GM19240 (cell line): ENCODE measurements around the gene KPNA3.
"Not testable (repeated sequence)": the region's sequence is repeated elsewhere in the genome, so short reads cannot be mapped to it uniquely, and the experiment has no call there.

Source experiments
- DNase-seq: peaks from one replicate; pipeline ENCODE4 v3.0.0; 2011; ENCODE audit warnings: low spot score; ENCODE audit not compliant: insufficient read length

The KPNA3 gene

GRCh38 chr13:49810567-49811526 is 18.4 kb upstream of the KPNA3 start:
- DNase-seq = no peak

DNA sequence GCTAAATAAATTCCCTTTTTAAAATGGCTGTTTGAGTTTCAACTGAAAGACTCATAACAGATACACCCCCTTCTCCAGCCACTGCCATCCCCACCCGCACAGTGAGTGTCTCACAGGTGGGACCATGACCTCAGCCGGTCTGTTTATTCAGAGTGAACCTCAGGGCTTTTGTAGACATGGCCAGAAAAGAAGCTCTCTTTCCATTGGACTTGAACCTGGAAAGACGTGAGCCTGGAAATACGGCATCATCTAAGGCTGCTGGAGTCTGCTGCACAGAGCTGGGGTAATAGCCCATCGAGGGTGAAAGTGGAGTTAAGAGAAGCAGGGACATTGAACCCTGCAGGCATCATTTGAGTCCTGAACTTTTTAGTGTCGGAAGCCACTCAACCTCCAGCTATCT is 15.2 kb upstream of the KPNA3 start:
- DNase-seq = no peak

DNA sequence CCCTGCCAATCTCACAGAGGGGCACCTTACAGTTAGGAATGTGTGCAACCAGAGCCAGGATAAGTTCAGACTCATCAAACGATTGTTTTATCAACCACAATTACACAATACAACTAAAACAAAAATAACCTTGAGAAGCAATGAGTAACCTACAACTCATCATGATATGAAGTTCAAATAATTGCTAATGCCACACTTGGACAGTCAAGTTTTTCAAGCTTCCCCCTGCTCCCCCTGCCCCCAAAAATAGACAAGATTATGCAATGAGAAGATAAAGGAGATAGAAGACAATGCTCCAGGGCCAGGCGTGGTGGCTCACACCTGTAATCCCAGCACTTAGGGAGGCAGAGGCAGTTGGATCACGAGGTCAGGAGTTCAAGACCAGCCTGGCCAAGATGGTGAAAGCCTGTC is 13.6 kb upstream of the KPNA3 start:
- no peak for DNase-seq

- not testable (repeated sequence) for DNase-seq
Observed at GRCh38 chr13:49803047-49803446, 10.6 kb upstream of the KPNA3 start.

DNA sequence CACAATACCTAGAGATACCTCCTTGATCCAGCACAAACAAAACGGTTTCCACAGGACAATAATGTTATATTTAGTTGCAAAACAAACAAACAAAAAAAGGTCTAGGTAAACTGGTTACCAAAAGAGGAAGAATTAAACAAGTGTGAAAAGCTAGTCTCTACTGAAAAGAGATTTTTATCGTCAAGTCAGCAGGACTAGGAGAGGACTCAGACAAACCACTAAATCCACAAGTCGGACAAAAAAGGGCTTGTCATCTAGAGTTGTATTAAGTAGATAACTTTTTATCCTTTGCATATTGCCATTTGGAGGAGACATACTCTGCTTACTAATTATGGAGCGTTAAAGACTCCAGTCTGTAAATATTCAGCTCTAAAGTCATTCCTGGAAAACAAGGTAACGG is 9.9 kb upstream of the KPNA3 start:
- no peak for DNase-seq

- peak; percentile 18 for DNase-seq
Observed at GRCh38 chr13:49791711-49792549, 552 bp downstream of the KPNA3 start.

DNA sequence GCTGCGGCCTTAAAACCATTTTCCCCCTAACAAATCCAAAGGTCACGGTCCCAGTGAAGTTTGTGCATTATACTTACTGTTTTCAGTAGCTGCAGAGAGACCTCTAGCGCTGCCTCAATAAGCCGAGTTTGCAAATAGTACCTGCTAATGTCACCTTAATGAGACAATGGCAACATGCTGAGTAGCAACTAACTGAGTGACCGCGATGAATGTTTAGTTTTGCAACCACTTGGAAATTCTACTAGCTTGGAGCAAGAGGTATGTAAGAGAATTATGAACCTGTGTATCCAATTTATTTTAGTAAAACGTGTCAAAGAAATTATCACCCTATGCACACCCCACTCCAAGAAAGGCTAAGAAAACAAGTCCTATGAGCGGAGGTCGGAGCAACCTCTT is 1.2 kb downstream of the KPNA3 start:
- DNase-seq = no peak

DNA sequence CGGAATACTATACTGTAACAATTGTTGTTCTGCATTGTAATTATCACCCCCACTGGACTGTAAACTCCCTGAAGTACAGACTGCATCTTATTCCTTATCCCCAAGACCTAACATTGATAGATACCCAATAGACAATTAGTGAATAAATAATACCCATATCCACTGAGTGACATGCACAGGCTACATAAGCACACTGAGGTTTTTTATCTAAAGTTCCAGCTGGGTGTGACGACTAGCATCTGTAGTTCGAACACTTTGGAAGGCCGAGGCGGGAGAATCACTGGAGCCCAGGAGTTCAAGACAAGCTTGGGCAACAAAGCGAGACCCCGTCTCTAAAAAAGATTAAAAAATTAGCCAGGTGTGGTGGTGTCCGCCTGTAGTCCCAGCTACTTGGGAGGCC is 2.5 kb downstream of the KPNA3 start:
- DNase-seq = no peak

DNA sequence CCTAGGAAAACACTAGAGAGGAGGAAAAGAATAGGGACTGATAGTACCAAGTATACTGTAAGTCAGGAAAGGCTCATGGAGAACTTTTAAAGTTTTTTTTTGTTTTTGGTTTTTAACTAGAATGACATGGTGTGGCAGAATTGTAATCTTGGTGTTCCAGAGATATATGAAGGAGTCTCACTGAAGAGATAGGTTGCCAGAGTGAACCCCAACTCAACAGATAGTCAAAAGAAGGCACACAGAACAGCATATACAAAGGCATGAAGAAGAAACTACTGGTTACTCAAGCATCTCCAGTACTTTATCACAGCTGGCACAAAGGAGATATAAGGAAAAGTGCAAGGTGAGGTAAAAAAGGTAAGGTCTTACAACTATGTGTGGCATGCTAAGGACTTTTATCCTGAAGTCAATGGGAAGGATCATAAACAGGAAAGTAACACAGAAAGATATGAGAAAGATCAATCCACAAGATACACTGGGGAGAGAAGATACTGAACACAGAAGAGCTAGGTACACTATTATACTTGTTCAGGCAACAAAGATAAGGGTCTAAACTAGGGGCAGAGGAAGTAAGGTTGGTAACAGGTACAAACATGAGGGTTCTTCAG is 6.0 kb downstream of the KPNA3 start:
- no peak for DNase-seq

DNA sequence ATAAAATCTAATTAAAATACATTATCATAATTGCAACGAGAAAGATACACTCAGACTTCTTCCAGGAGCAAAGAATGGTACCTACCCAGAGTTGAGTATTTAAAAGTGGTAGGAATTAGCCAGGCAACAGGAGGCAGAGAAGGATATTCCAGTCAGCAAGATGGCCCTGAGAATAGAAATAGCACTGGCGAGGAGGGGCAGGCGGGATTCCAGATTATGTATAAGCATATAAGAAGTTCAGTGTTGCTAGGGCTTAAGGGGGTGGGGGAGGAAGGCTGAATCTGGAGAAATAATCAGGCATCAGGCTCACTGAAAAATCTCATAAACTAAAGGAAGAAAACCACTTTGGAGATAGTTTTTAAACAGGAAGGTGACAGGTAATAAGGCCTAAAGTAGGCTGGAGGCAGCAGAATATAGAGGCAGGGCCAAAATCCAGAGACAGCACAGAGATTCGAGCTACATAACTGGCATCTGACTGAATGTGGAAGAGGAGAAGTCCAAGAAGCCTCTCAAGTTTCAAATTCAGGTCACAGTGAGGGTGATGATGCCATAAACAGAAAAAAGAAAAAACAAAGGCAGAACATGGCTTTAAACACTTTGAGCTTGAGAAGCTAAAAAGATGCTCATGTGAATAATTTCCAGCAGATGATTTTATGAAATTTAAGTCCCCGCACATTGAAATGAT is 7.5 kb downstream of the KPNA3 start:
- DNase-seq = no peak

DNA sequence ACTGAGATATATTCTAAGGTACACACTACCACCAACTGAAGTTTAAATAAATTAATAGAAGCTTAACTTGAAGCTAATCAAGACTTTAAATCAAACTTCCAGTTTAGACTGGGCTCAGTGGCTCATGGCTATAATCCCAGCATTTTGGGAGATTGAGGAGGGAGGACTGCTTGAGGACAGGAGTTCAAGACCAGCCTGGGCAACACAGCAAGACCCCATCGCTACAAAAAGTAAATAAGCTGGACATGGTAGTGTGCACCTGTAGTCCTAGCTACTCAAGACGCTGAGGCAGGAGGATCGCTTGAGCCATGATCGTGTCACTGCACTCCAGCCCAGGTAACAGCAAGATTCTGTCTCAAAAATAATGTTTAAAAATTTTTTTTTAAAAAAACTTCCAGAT is 8.6 kb downstream of the KPNA3 start:
- no peak for DNase-seq

- DNase-seq = no peak
Observed at GRCh38 chr13:49782784-49783183, 9.7 kb downstream of the KPNA3 start.

DNA sequence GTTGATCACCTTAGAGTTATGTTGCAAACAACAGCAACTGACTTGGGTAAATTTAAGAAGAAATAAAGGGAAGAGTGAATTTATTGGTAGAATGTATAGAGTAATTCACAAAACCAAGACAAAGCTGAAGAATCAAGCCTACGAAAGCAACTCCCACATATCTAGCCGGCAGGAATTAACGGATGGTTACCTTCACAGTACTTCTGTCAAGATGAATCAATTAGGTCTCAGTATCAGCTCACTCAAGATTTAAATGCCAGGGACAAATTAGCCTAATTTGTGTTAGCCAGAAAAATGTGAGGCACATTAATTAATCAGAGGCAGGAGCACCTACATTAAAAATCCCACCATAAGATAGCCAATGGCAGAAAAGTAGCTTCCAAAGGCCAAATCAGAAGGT is 10.7 kb downstream of the KPNA3 start:
- no peak for DNase-seq

DNA sequence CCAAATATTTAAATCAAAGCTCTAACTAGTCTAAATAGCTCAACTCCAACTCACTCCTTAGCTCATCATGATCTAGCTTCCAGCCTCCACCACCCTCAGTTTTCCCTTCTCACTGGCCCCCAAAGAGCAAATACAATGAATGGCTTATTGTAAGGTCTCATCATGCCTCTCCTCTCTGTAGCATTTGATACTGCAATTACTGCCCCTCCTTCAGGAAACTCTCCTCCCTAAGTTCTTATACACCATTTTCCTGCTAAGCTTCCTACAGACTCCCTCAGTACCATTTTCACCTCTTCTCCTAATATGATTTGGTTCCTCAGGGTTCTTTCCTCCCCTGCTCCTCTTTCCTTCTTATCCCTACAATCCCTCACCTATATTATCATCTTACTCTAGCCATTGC is 12.8 kb downstream of the KPNA3 start:
- DNase-seq = no peak

DNA sequence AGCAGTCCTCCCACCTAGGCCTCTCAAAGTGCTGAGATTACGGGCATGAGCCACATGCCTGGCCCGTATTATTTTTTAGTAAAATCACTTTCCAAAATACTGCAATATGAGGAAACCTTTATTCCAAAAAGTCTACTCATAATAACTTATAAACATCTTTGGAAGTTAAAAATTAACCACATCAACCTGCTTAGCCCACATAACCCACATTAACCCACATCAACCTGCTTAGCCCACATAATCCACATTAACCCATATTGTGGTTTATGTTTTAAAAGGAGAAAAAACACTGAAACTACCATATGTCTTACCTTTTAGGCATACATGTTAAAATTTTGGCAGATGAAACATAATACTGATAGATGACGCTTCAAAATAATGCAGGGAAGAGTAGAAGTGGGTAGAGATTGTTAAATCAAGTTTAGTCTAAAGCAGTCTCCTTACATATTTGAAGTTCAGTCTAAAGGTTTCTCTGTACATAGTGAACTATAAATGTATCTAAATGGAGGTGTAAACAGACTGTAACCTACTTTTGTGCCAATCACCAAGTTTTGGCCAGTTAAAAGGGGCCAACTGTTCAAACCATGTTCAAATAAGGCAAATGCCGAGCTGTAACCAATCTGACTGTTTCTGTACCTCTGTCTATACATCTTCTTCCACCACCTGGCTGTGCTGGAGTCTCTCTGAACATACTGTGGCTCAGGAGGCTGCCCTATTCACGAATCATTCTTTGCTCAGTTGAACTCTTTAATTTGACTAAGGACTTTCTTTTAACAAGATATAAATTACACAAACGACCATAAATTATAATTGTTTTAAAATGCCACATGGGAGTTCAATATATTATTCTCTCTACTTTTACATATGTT is 14.5 kb downstream of the KPNA3 start:
- no peak for DNase-seq

DNA sequence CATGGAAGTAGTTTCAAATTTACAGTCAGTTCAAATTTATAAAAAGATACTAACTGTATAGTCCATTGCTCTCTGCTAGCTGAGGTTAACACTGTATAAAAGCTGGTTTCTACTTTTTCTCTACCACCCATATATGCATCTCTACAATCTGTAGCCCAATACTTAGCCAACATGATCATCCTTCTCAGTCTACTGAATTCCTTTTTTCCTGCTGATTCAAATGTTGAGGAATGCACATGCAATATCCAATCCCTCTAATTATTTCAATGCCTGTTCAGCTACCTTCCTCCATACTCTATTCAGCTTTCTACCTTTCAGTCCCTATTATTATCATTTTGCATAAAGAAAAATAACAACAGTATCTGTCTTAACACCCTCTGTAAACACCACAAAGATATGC is 15.6 kb downstream of the KPNA3 start:
- no peak for DNase-seq

GRCh38 chr13:49774376-49775005 is 18.0 kb downstream of the KPNA3 start:
- DNase-seq = no peak

DNA sequence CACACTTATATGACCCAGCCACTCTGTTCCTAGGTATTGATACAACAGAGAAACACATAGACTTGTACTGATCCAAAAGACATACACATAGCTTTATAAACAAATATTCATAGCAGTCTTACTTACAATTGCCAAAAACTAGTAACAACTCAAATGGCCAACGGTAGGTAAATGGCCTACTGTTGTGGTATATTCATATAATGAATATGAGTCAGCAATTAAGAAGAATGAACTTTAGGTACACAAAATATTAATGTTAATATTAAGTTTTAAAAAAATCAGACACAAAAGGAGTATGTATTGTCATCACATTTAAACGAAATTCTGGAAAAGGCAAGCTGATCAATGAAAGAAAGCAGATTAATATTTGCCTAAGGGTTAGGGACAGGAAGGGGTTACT is 19.7 kb downstream of the KPNA3 start:
- no peak for DNase-seq

GRCh38 chr13:49761811-49762210 is 30.7 kb downstream of the KPNA3 start:
- not testable (repeated sequence) for DNase-seq

- DNase-seq = no peak
Observed at GRCh38 chr13:49760558-49760957, 31.9 kb downstream of the KPNA3 start.
